Measurements from ENCODE around the gene LY6G6F.
"Not testable (repeated sequence)": the region's sequence is repeated elsewhere in the genome, so short reads cannot be mapped to it uniquely, and the experiment has no call there.

The LY6G6F gene

GRCh38 chr6:31702819-31703716, 3.6 kb upstream of the LY6G6F start, which contains the start of gene ABHD16A:
Gene ABHD16A, minus strand, starts transcription at chr6:31703324. Its CDS starts 43 bp downstream, at chr6:31703281.
- peak; percentile 94 to 96 for DNase-seq (ENCODE audit: low read depth in 2 of 2)

GRCh38 chr6:31705931-31706330, 735 bp upstream of the LY6G6F start:
- DNase-seq (ENCODE audit: low read depth in 2 of 2), result no peak

GRCh38 chr6:31707701-31708100, 1.0 kb downstream of the LY6G6F start:
- no peak for DNase-seq (ENCODE audit: low read depth in 2 of 2)

- no peak for DNase-seq (ENCODE audit: low read depth in 2 of 2)
Measured at GRCh38 chr6:31708224-31708623, 1.6 kb downstream of the LY6G6F start.

- DNase-seq (ENCODE audit: low read depth in 2 of 2), result not testable (repeated sequence)
Measured at GRCh38 chr6:31709157-31709556, 2.5 kb downstream of the LY6G6F start.

- DNase-seq (ENCODE audit: low read depth in 2 of 2), result no peak
Measured at GRCh38 chr6:31710523-31711219, 4.0 kb downstream of the LY6G6F start.

GRCh38 chr6:31711233-31711632, 4.6 kb downstream of the LY6G6F start:
- DNase-seq (ENCODE audit: low read depth in 2 of 2), result no peak

GRCh38 chr6:31712296-31712695, 5.6 kb downstream of the LY6G6F start:
- no peak for DNase-seq (ENCODE audit: low read depth in 2 of 2)

GRCh38 chr6:31713465-31713864, 6.8 kb downstream of the LY6G6F start:
- DNase-seq (ENCODE audit: low read depth in 2 of 2), result no peak

GRCh38 chr6:31713991-31714684, 7.5 kb downstream of the LY6G6F start:
- DNase-seq (ENCODE audit: low read depth in 2 of 2), result no peak

- DNase-seq (ENCODE audit: low read depth in 2 of 2), result no peak
Measured at GRCh38 chr6:31715022-31715958, 8.6 kb downstream of the LY6G6F start, which contains the start of gene LY6G6D. Gene LY6G6D, plus strand, starts transcription at chr6:31715348. Its CDS starts 8 bp downstream, at chr6:31715356.

GRCh38 chr6:31717499-31718222, 11.0 kb downstream of the LY6G6F start:
- DNase-seq (ENCODE audit: low read depth in 2 of 2), result no peak

- DNase-seq (ENCODE audit: low read depth in 2 of 2), result no peak
Measured at GRCh38 chr6:31718265-31718664, 11.6 kb downstream of the LY6G6F start.

GRCh38 chr6:31719001-31719400, 12.3 kb downstream of the LY6G6F start:
- no peak for DNase-seq (ENCODE audit: low read depth in 2 of 2)

- DNase-seq (ENCODE audit: low read depth in 2 of 2), result no peak
Measured at GRCh38 chr6:31720196-31720770, 13.6 kb downstream of the LY6G6F start.

GRCh38 chr6:31721351-31722020, 14.8 kb downstream of the LY6G6F start, which contains the start of gene LY6G6C:
Gene LY6G6C, minus strand, starts transcription at chr6:31721746. Its CDS starts 67 bp downstream, at chr6:31721679.
- DNase-seq (ENCODE audit: low read depth in 2 of 2), result no peak

- DNase-seq (ENCODE audit: low read depth in 2 of 2), result no peak
Measured at GRCh38 chr6:31722173-31722572, 15.5 kb downstream of the LY6G6F start.

- DNase-seq (ENCODE audit: low read depth in 2 of 2), result no peak
Measured at GRCh38 chr6:31723245-31723979, 16.7 kb downstream of the LY6G6F start, which contains the start of gene MPIG6B. Gene MPIG6B, plus strand, starts transcription at chr6:31723373. Its CDS starts 11 bp downstream, at chr6:31723384.
